ENCODE measurements around the gene PXK.

Gene PXK

GRCh38 chr3:58377750-58378149 is 45.1 kb downstream of the PXK start:
- TF ChIP-seq CTCF (IDR thresholded peaks at IDR 0.05; ENCODE audit: low read depth, low read length, missing control alignments): no peak

GRCh38 chr3:58379351-58380073 is 46.8 kb downstream of the PXK start:
- no peak for TF ChIP-seq CTCF (IDR thresholded peaks at IDR 0.05; ENCODE audit: low read depth, low read length, missing control alignments)
- no peak for DNase-seq (ENCODE audit: low read depth)
- no peak overlapping the region for H3K4me3 ChIP-seq (ENCODE audit: low read depth, low read length)

More at GRCh38 chr3:58377750-58378149, 45.1 kb downstream of the PXK start:
- no peak overlapping the region for H3K4me3 ChIP-seq (ENCODE audit: low read depth, low read length)
- DNase-seq (ENCODE audit: low read depth): no peak

- no peak for DNase-seq (ENCODE audit: low read depth)
- no peak overlapping the region for H3K4me3 ChIP-seq (ENCODE audit: low read depth, low read length)
- TF ChIP-seq CTCF (IDR thresholded peaks at IDR 0.05; ENCODE audit: low read depth, low read length, missing control alignments): no peak
Observed at GRCh38 chr3:58383476-58383875, 50.8 kb downstream of the PXK start.

GRCh38 chr3:58383904-58384303 is 51.2 kb downstream of the PXK start:
- DNase-seq (ENCODE audit: low read depth): no peak
- H3K4me3 ChIP-seq (ENCODE audit: low read depth, low read length): no peak overlapping the region
- TF ChIP-seq CTCF (IDR thresholded peaks at IDR 0.05; ENCODE audit: low read depth, low read length, missing control alignments): no peak

- no peak overlapping the region for H3K4me3 ChIP-seq (ENCODE audit: low read depth, low read length)
- no peak for TF ChIP-seq CTCF (IDR thresholded peaks at IDR 0.05; ENCODE audit: low read depth, low read length, missing control alignments)
- DNase-seq (ENCODE audit: low read depth): no peak
Observed at GRCh38 chr3:58384381-58385090, 51.8 kb downstream of the PXK start.

GRCh38 chr3:58386626-58387365 is 54.1 kb downstream of the PXK start:
- no peak for DNase-seq (ENCODE audit: low read depth)
- H3K4me3 ChIP-seq (ENCODE audit: low read depth, low read length): no peak overlapping the region
- TF ChIP-seq CTCF (IDR thresholded peaks at IDR 0.05; ENCODE audit: low read depth, low read length, missing control alignments): no peak
